Neural cell (in vitro differentiated cells): ENCODE measurements around the gene FHOD3. TPM values are rescaled to one million over a fixed set of nuclear protein-coding genes. Genes with fewer than 3 reads are reported as not detected.

Source experiments
- H2AFZ ChIP-seq: fragments of 200-600, 300-800 bp; sonication (generic), shearing (Covaris generic); 2 replicates; pipeline ENCODE4 v1.6.0; 2014; ENCODE audit warnings: low read depth, mild to moderate bottlenecking, antibody characterized with exemption, low read length, moderate library complexity
- H3F3A ChIP-seq: fragments of 200-600 bp; shearing (Covaris generic); 2 replicates; pipeline ENCODE4 v1.6.1; 2016; ENCODE audit warnings: mild to moderate bottlenecking, moderate library complexity, mixed read lengths, antibody characterized with exemption, low read length; ENCODE audit not compliant: insufficient read depth, poor library complexity, severe bottlenecking
- H3K27ac ChIP-seq: fragments of 200-600, 300-800 bp; sonication (generic), shearing (Covaris generic); 2 replicates; pipeline ENCODE4 v1.5.1; 2014; ENCODE audit warnings: mild to moderate bottlenecking, low read length, moderate library complexity
- H3K27me3 ChIP-seq: fragments of 300-800, 200-600 bp; sonication (generic), shearing (Covaris generic); 2 replicates; pipeline ENCODE4 v1.6.0; 2014; ENCODE audit warnings: mild to moderate bottlenecking, low read depth, low read length, moderate library complexity; ENCODE audit not compliant: insufficient read depth
- H3K36me3 ChIP-seq: fragments of 300-800, 200-600 bp; sonication (generic), shearing (Covaris generic); 2 replicates; pipeline ENCODE4 v1.5.1; 2014; ENCODE audit warnings: mild to moderate bottlenecking, antibody characterized with exemption, low read length, moderate library complexity; ENCODE audit not compliant: insufficient read depth
- H3K4me2 ChIP-seq: fragments of 300-800, 200-600 bp; sonication (generic), shearing (Covaris generic); 2 replicates; pipeline ENCODE4 v1.6.0; 2014; ENCODE audit warnings: mild to moderate bottlenecking, low read length
- H3K4me3 ChIP-seq: fragments of 300-800, 200-600 bp; sonication (generic), shearing (Covaris generic); 2 replicates; pipeline ENCODE4 v1.5.1; 2014; ENCODE audit warnings: mild to moderate bottlenecking, low read length, moderate library complexity
- H3K79me2 ChIP-seq: fragments of 200-600 bp; shearing (Covaris generic); replicated peaks from 2 replicates; pipeline ENCODE4 v1.6.0; 2014; ENCODE audit warnings: mild to moderate bottlenecking, low read length, moderate library complexity; ENCODE audit not compliant: insufficient read depth
- H3K9ac ChIP-seq: fragments of 300-800, 200-600 bp; sonication (generic), shearing (Covaris generic); 2 replicates; pipeline ENCODE4 v1.6.1; 2016; ENCODE audit warnings: mild to moderate bottlenecking, low read length, mixed read lengths
- H3K9me2 ChIP-seq: fragments of 200-600 bp; shearing (Covaris generic); 2 replicates; pipeline ENCODE4 v1.6.1; 2016; ENCODE audit warnings: mild to moderate bottlenecking, low read length, mixed read lengths; ENCODE audit not compliant: insufficient read depth
- H3K9me3 ChIP-seq: fragments of 200-600, 300-800 bp; sonication (generic), shearing (Covaris generic); 2 replicates; pipeline ENCODE4 v1.6.1; 2016; ENCODE audit warnings: mild to moderate bottlenecking, mixed run types, low read length, moderate library complexity, mixed read lengths
- H4K20me1 ChIP-seq: fragments of 200-600 bp; shearing (Covaris generic); 2 replicates; pipeline ENCODE4 v1.6.1; 2016; ENCODE audit warnings: mild to moderate bottlenecking, mixed run types; ENCODE audit not compliant: insufficient read depth
- CTCF ChIP-seq: fragments of 450-650 bp; IDR thresholded peaks from 2 replicates; pipeline ENCODE4 v1.5.1; 2014; ENCODE audit warnings: antibody characterized with exemption, mild to moderate bottlenecking, moderate library complexity; ENCODE audit not compliant: poor library complexity, severe bottlenecking
- EP300 ChIP-seq: fragments of 450-650 bp; conservative IDR thresholded peaks from 2 replicates; pipeline ENCODE4 v1.6.1; 2014; ENCODE audit warnings: antibody characterized with exemption, mild to moderate bottlenecking, moderate library complexity; ENCODE audit not compliant: poor library complexity, severe bottlenecking
- EZH2 ChIP-seq: fragments of 200-600, 300-800 bp; shearing (Covaris generic), sonication (generic); IDR thresholded peaks from 2 replicates; pipeline ENCODE4 v1.6.1; 2014; ENCODE audit warnings: antibody characterized with exemption, low read length, borderline replicate concordance, mild to moderate bottlenecking; ENCODE audit not compliant: insufficient read depth, poor library complexity, severe bottlenecking
- MXI1 ChIP-seq: fragments of 450-650 bp; conservative IDR thresholded peaks from 2 replicates; pipeline ENCODE4 v1.6.1; 2014; ENCODE audit warnings: antibody characterized with exemption, mild to moderate bottlenecking; ENCODE audit not compliant: poor library complexity, severe bottlenecking
- POLR2AphosphoS5 ChIP-seq: IDR thresholded peaks from 2 replicates; pipeline ENCODE4 v1.6.1; 2012
- RAD21 ChIP-seq: fragments of 450-650 bp; conservative IDR thresholded peaks from 2 replicates; pipeline ENCODE4 v1.6.1; 2014; ENCODE audit warnings: antibody characterized with exemption, mild to moderate bottlenecking, moderate library complexity
- REST ChIP-seq: IDR thresholded peaks from 2 replicates; pipeline ENCODE4 v1.6.1; 2012; ENCODE audit warnings: borderline replicate concordance
- SMC3 ChIP-seq: fragments of 450-650 bp; conservative IDR thresholded peaks from 2 replicates; pipeline ENCODE4 v1.6.1; 2014; ENCODE audit warnings: antibody characterized with exemption, mild to moderate bottlenecking, moderate library complexity; ENCODE audit not compliant: poor library complexity
- TAF1 ChIP-seq: IDR thresholded peaks from 2 replicates; pipeline ENCODE4 v1.6.1; 2012; ENCODE audit warnings: low read depth
- polyA plus RNA-seq: library from polyadenylated mRNA; depleted of rRNA; stranded (reverse); fragments of >200 nt; gene quantifications from 2 replicates; pipeline ENCODE4 v1.2.3, GENCODE V29; 2014

Gene FHOD3
- polyA plus RNA-seq, 1 donor from 2014 or later = 19.4 TPM

GRCh38 chr18:36358141-36358540 is 60.6 kb downstream of the FHOD3 start:
- H3K27me3 ChIP-seq = no peaks in the 10 kb centered on the region
- H3K4me3 ChIP-seq = no peak overlapping the region
- peaks cover 6% of the 10 kb centered on the region for H3K36me3 ChIP-seq
- no peak overlapping the region for H3K9ac ChIP-seq
- H3F3A ChIP-seq = no peaks in the 10 kb centered on the region
- peaks cover 14% of the 10 kb centered on the region for H3K79me2 ChIP-seq
- no peak overlapping the region for H3K27ac ChIP-seq
- no peak for TF ChIP-seq EP300
- TF ChIP-seq POLR2AphosphoS5 = no peak
- TF ChIP-seq RAD21 = no peak
- TF ChIP-seq MXI1 = no peak
- TF ChIP-seq EZH2 = no peak
- TF ChIP-seq SMC3 = no peak
- TF ChIP-seq CTCF = no peak
- TF ChIP-seq TAF1 = no peak
- TF ChIP-seq REST = no peak
- H2AFZ ChIP-seq = no peak overlapping the region
- H3K9me2 ChIP-seq = no peaks in the 10 kb centered on the region
- H4K20me1 ChIP-seq = no peaks in the 10 kb centered on the region
- H3K9me3 ChIP-seq = no peaks in the 10 kb centered on the region
- H3K4me2 ChIP-seq = no peak overlapping the region

GRCh38 chr18:36360256-36360909 is 62.9 kb downstream of the FHOD3 start:
- Histone ChIP-seq H3F3A (no peaks in the 10 kb centered on the region), H2AFZ (no peak overlapping the region), H4K20me1 (no peaks in the 10 kb centered on the region), H3K27ac (no peak overlapping the region), H3K9ac (no peak overlapping the region), H3K27me3 (no peaks in the 10 kb centered on the region), H3K4me2 (no peak overlapping the region), H3K9me2 (no peaks in the 10 kb centered on the region), H3K36me3 (peaks cover 6% of the 10 kb centered on the region), H3K4me3 (no peak overlapping the region), H3K9me3 (no peaks in the 10 kb centered on the region), H3K79me2 (peaks cover 6% of the 10 kb centered on the region)
- TF ChIP-seq TAF1 (no peak), EZH2 (no peak), CTCF (no peak), SMC3 (no peak), MXI1 (no peak), RAD21 (no peak), REST (no peak), POLR2AphosphoS5 (no peak), EP300 (no peak)
